Fibroblast of pulmonary artery (primary cell): ENCODE measurements around the gene MXRA8.
"Not testable (repeated sequence)": the region's sequence is repeated elsewhere in the genome, so short reads cannot be mapped to it uniquely, and the experiment has no call there.

ENCODE experiments used
- DNase-seq: peaks from one replicate; pipeline ENCODE4 v3.0.0-alpha.2; 2010; ENCODE audit warnings: low read depth
- H3K4me3 ChIP-seq: replicated peaks from 2 replicates; pipeline ENCODE4 v1.5.1; 2011; ENCODE audit warnings: low read depth, mild to moderate bottlenecking, control low read depth, low read length, moderate library complexity
- CTCF ChIP-seq: IDR thresholded peaks from 2 replicates; pipeline ENCODE4 v1.5.1; 2011; ENCODE audit warnings: mild to moderate bottlenecking, control low read depth, low read length, inconsistent platforms; ENCODE audit errors: missing control alignments

The MXRA8 gene, protein sequence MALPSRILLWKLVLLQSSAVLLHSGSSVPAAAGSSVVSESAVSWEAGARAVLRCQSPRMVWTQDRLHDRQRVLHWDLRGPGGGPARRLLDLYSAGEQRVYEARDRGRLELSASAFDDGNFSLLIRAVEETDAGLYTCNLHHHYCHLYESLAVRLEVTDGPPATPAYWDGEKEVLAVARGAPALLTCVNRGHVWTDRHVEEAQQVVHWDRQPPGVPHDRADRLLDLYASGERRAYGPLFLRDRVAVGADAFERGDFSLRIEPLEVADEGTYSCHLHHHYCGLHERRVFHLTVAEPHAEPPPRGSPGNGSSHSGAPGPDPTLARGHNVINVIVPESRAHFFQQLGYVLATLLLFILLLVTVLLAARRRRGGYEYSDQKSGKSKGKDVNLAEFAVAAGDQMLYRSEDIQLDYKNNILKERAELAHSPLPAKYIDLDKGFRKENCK

GRCh38 chr1:1358433-1359271 is at the start of gene MXRA8:
Gene MXRA8, minus strand, starts transcription at chr1:1358555. Its CDS starts 51 bp downstream, at chr1:1358504.
- H3K4me3 ChIP-seq: peak within 1 kb of the TSS; percentile 64
- TF ChIP-seq CTCF: no peak
- peak; percentile 76 for DNase-seq

DNA sequence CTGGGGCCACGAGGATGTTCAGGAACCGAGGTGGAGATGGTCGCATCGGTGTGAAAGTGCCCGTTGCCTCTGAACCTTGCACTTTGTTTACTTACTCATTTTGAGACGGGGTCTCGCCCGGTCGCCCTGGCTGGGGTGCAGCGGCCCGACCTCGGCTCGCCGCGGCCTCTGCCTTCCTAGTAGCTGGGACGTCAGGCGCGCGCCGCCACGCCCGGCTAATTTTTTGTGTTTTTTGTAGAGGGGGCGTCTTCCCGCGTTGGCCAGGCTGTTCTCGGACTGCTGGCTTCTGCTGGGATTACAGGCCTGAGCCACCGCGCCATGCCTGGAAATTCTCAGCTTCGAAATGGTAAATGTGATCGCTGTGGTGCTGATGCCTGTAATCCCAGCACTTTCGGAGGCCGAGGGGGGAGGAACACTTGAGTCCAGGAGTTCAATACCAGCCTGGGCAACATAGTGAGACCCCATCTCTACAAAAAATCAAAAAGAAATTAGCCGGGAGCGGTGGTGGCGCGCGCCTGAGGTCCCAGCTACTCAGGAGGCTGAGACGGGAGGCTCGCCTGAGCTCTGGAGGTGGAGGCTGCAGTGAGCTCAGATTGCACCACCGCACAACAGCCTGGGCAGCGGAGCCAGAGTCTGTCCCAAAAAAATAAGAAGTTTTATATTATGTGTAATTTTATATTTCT is 49.4 kb upstream of the MXRA8 start:
- peak overlapping the region; percentile 88 for H3K4me3 ChIP-seq
- DNase-seq: peak; percentile 50
- TF ChIP-seq CTCF: peak; percentile 1

DNA sequence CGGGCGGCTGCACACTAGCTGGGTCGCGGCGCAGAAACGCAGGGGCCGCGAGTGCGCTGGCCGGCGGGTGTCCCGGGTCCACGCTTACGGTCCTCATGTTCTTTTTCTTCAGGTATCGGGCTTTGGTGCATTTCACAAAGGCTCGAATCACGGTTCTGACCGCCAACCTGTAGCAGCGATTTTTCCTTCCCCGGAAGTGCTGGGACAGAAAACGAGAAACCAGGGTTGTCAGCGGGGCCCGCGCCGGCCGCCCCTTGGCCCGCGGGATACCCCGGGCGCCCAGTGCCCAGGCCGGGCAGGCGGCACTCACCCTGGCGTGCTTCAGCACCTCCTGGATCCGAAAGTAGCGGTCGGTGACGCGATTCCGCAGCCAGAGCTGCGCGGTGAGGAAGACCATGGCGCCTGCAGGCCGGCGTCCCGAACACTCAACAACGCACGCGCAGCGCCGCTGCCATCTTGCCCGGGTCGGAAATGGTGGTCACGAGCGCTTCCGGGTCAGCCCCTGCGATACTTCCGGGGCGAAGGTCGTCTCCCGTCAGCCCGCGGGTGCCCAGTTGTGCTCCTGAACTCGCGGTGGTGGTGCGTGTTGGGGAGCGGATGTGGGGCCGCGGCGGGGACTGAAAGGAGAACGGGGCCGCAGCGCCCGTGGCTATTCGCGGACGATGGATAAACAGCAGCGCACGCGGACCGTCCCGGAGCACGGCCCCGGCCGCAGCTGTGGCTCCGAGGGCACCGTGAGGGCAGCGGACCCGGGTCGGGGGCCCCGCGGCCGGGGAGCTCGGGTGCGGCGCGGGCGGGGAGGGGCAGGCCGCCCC is 48.7 kb upstream of the MXRA8 start, which contains the start of gene MRPL20:
Gene MRPL20, minus strand, starts transcription at position 473 of the 815 bp plus-strand sequence. Its CDS starts 76 bp downstream, at position 397.
- no peak for TF ChIP-seq CTCF
- DNase-seq: peak; percentile 88
- peak within 1 kb of the TSS; percentile 88 for H3K4me3 ChIP-seq

DNA sequence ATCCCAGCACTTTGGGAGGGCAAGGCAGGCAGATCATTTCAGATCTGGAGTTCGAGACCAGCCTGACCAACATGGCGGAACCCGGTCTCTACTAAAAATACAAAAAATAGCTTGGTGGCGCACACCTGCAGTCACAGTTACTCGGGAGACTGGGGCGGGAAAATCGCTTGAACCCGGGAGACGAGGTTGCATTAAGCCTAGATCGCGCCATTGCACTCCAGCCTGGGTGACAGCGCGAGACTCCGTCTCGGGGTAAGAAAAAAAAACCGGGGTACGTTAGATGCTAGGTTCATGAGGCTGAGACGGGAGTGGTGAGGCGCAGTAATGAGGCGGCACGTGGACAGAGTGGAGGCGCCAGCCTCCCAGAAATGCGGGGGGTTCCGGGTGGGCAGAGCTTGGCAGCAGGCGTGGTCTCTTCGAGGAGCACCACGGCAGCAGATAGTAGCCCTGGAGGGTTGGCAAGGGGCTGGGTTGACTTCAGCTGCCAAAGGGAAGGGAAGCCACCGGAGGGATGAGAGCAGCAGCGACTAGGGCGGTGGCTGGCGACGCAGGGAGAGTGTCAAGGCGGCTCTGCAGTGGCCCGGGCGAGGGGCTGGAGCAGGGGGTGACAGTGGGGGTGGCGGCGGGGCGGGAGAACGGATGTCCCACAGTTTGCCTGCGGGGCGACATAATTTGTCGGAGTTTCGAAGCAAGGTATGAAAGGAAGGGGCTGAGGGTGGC is 47.9 kb upstream of the MXRA8 start:
- TF ChIP-seq CTCF: no peak
- H3K4me3 ChIP-seq: peak overlapping the region; percentile 88
- no peak for DNase-seq

GRCh38 chr1:1403653-1404052 is 45.3 kb upstream of the MXRA8 start:
- DNase-seq: no peak
- TF ChIP-seq CTCF: no peak
- H3K4me3 ChIP-seq: no peak overlapping the region

- H3K4me3 ChIP-seq: not testable (repeated sequence)
Observed at GRCh38 chr1:1402901-1403392, 44.6 kb upstream of the MXRA8 start.

More at GRCh38 chr1:1402901-1403392, 44.6 kb upstream of the MXRA8 start:
- DNase-seq: not testable (repeated sequence)
